Measurements from ENCODE around the gene CDH11.

The CDH11 gene

GRCh38 chr16:65117811-65118448, 3.9 kb downstream of the CDH11 start:
- no peak for DNase-seq (ENCODE audit: low read depth)

GRCh38 chr16:65116818-65117430, 4.9 kb downstream of the CDH11 start:
- DNase-seq (ENCODE audit: low read depth) = no peak

GRCh38 chr16:65116216-65116615, 5.6 kb downstream of the CDH11 start:
- no peak for DNase-seq (ENCODE audit: low read depth)

- no peak for DNase-seq (ENCODE audit: low read depth)
Observed at GRCh38 chr16:65114527-65114926, 7.3 kb downstream of the CDH11 start.

GRCh38 chr16:65113441-65113840, 8.4 kb downstream of the CDH11 start:
- no peak for DNase-seq (ENCODE audit: low read depth)

GRCh38 chr16:65111306-65111705, 10.6 kb downstream of the CDH11 start:
- DNase-seq (ENCODE audit: low read depth) = no peak

- no peak for DNase-seq (ENCODE audit: low read depth)
Observed at GRCh38 chr16:65106757-65107156, 15.1 kb downstream of the CDH11 start.

GRCh38 chr16:65105171-65105570, 16.7 kb downstream of the CDH11 start:
- no peak for DNase-seq (ENCODE audit: low read depth)

- DNase-seq (ENCODE audit: low read depth) = no peak
Observed at GRCh38 chr16:65104471-65104870, 17.4 kb downstream of the CDH11 start.

GRCh38 chr16:65102326-65102725, 19.5 kb downstream of the CDH11 start:
- no peak for DNase-seq (ENCODE audit: low read depth)

- DNase-seq (ENCODE audit: low read depth) = no peak
Observed at GRCh38 chr16:65101009-65101408, 20.9 kb downstream of the CDH11 start.

- DNase-seq (ENCODE audit: low read depth) = no peak
Observed at GRCh38 chr16:65099607-65100006, 22.3 kb downstream of the CDH11 start.

- no peak for DNase-seq (ENCODE audit: low read depth)
Observed at GRCh38 chr16:65098916-65099315, 22.9 kb downstream of the CDH11 start.

- no peak for DNase-seq (ENCODE audit: low read depth)
Observed at GRCh38 chr16:65097296-65097695, 24.6 kb downstream of the CDH11 start.

- DNase-seq (ENCODE audit: low read depth) = no peak
Observed at GRCh38 chr16:65095906-65096305, 26.0 kb downstream of the CDH11 start.

- DNase-seq (ENCODE audit: low read depth) = no peak
Observed at GRCh38 chr16:65095090-65095728, 26.7 kb downstream of the CDH11 start.

GRCh38 chr16:65094009-65094408, 27.9 kb downstream of the CDH11 start:
- no peak for DNase-seq (ENCODE audit: low read depth)

- DNase-seq (ENCODE audit: low read depth) = no peak
Observed at GRCh38 chr16:65083164-65083857, 38.6 kb downstream of the CDH11 start.

GRCh38 chr16:65079549-65079948, 42.3 kb downstream of the CDH11 start:
- DNase-seq (ENCODE audit: low read depth) = no peak

GRCh38 chr16:65077181-65077580, 44.7 kb downstream of the CDH11 start:
- DNase-seq (ENCODE audit: low read depth) = no peak

- DNase-seq (ENCODE audit: low read depth) = no peak
Observed at GRCh38 chr16:65075877-65076276, 46.0 kb downstream of the CDH11 start.

GRCh38 chr16:65071433-65072311, 50.2 kb downstream of the CDH11 start:
- no peak for DNase-seq (ENCODE audit: low read depth)
